AG04449 (cell line): ENCODE results near the gene NPHP4.

Source experiments
- CTCF ChIA-PET: fragments of 350-600 bp; formaldehyde crosslinking; extraction: SDS; loops from one replicate; lab custom pipeline; 2021; ENCODE audit warnings: antibody characterized with exemption; lab: Yijun Ruan, JAX
- POLR2A ChIA-PET: fragments of 400-600, 350-600 bp; formaldehyde crosslinking; extraction: SDS; loops from one replicate; lab custom pipeline; 2020; ENCODE audit warnings: antibody characterized with exemption, inconsistent platforms; lab: Yijun Ruan, JAX
- DNase-seq: peaks from one replicate; pipeline ENCODE4 v3.0.0-alpha.2; 2010; ENCODE audit warnings: low read depth, low spot score
- H3K4me3 ChIP-seq: 2 replicates; pipeline ENCODE4 v1.5.1; 2011; ENCODE audit warnings: low read depth, mild to moderate bottlenecking, control low read depth, low read length
- TF ChIP-seq, protein P1 (sequence below): IDR thresholded peaks from one replicate; pipeline ENCODE4 v1.5.1; 2011; ENCODE audit warnings: mild to moderate bottlenecking, moderate library complexity, low read length, control low read depth, inconsistent platforms; ENCODE audit not compliant: insufficient read depth; ENCODE audit errors: missing control alignments

Gene NPHP4

DNA sequence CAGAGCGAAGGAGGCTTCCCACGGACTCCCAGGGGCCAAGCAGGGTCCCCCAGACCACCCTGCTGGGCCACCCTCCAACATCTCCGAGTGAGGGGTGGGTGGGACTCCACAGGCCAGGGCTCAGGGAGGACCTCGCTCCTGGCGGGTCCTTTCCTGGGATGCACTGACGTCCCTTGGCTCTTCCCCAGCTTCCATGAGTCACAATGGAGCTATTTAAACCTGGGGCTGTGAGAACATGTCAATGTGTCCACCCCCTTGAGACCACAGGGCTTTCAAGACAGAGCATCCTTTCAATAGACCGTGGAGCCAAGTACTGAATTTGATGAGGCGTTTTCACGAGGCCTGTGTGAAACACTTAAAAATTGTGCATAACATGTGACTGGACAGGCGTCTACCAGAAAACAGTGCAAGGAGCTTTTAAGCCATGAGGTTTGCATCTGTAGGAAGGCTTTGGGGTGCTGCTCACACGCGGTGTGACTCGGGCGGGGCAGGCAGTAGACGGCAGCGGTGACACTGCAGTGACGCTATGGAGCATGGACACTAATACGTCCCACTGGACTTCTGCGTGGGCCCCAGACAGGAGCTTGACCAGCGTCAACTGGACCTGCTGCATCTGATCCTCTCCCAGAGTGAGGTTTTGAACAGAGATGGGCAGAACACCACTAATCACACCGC, 24.1 kb upstream of the NPHP4 start:
- no peak overlapping the region for H3K4me3 ChIP-seq
- ChIA-PET POLR2A (no interaction called here), CTCF (interaction anchor here (1.3 kb wide), 1 partner anchor 22 kb away, joined by 3 read pairs; no protein-coding TSS in a partner anchor)
- TF ChIP-seq, protein P1, sequence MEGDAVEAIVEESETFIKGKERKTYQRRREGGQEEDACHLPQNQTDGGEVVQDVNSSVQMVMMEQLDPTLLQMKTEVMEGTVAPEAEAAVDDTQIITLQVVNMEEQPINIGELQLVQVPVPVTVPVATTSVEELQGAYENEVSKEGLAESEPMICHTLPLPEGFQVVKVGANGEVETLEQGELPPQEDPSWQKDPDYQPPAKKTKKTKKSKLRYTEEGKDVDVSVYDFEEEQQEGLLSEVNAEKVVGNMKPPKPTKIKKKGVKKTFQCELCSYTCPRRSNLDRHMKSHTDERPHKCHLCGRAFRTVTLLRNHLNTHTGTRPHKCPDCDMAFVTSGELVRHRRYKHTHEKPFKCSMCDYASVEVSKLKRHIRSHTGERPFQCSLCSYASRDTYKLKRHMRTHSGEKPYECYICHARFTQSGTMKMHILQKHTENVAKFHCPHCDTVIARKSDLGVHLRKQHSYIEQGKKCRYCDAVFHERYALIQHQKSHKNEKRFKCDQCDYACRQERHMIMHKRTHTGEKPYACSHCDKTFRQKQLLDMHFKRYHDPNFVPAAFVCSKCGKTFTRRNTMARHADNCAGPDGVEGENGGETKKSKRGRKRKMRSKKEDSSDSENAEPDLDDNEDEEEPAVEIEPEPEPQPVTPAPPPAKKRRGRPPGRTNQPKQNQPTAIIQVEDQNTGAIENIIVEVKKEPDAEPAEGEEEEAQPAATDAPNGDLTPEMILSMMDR, result no peak
- no peak for DNase-seq

DNA sequence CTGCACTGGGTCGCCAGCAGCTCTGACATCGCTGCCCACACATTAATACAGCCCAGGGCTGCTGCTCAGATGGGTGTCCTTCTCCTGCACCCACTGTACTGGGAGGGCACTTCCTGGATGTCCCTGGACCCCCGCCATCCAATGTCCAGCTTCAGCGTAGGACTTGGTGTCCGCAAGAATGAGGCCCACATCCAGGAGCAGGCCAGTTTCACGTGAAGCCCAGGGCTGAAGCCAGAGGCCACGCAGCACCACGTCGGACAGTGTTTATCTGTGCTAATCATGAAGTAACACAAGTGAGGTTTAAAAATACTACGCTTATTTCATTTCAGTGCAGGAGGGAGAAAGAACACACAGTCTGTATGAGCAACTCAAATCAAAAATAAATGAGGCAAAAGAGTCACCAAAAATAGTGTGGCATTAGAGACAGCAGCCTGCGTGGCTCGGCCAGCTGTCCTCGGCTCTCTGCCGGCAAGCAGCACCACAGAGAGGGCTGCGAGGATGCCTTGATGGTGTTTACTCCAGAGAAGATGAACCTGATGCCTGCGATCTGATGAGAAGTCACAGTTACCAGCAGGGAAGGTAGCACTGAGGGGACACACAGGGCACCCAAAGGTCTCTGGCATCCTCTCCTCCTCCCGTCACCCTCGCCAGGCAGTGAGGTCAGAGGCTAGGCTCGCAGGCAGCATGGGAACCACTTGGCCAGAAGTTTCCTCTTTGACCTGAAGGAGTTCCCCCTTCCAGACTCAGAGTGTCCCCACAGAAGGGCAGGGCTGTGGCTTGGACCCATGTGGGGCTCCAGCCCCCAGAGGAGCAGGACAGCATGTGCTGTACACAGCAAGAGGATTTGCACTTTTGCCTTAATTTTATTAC, 22.1 kb upstream of the NPHP4 start:
- no peak overlapping the region for H3K4me3 ChIP-seq
- no peak for DNase-seq
- TF ChIP-seq, protein P1, result no peak
- POLR2A ChIA-PET, result no interaction called here
- CTCF ChIA-PET, result no interaction called here

DNA sequence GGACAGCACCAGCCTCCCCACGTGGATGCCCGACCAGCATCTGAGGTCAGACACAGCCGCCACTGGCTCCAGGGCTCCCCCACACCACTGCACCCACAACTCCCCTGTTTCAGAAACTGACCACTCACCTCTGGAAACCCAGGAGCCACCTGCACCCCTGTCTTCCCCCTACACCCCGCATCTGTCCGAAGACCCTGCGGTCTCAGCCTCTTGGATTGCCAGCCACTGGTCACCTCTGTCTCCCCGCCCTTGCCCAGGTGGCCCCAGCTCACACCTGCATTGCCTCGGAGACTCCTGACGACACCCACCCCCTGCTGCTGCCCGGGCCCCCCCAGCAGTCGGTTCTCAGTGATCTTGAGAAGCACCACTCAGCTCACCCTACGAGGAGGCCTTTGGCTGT, 21.3 kb upstream of the NPHP4 start:
- ChIA-PET POLR2A (no interaction called here), CTCF (no interaction called here)
- TF ChIP-seq, protein P1, result no peak
- no peak overlapping the region for H3K4me3 ChIP-seq
- no peak for DNase-seq

DNA sequence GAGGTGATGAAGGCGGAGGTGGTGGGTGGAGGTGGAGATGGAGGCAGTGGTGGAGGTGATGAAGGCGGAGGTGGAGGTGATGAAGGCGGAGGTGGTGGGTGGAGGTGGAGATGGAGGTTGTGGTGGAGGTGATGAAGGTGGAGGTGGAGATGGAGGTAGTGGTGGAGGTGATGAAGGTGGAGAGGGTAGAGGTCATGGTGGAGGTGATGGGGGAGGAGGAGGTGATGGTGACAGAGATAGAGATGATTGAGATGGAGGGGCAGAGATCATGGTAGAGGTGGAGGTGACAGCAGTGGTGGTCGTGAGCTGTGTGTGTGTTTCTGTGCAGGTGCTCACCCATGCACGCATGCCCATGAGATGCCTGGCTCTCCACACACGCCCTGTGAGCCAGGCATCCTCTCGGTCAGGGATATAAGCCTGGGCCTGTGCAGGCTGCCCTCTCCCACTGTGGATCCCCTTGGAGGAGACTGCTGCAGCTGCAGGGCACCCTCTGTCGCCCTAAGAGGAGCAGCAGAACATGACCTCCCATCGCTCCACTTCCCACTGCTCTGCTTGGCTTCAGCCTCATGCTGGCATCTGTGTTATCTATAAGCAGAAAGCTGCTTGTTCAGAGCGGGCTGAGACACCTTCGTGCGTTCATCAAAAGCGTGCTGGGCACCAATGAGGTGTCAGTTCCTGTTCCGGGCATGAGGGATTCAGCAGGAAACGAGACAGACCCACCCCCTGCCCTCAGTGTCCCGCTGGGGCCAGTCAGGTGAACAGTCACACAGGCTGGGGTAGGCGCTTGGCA, 20.5 kb upstream of the NPHP4 start:
- no peak overlapping the region for H3K4me3 ChIP-seq
- ChIA-PET CTCF (no interaction called here), POLR2A (no interaction called here)
- DNase-seq, result no peak
- TF ChIP-seq, protein P1, result no peak

DNA sequence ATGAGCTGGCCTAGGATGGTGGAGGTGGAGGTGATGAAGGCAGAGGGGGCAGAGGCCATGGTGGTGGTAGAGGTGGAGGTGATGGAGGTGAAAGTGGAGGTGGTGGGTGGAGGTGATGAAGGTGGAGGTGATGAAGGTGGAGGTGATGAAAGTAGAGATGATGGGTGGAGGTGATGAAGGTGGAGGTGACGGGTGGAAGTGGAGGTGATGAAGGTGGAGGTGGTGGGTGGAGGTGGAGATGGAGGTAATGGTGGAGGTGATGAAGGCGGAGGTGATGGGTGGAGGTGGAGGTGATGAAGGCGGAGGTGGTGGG, 19.7 kb upstream of the NPHP4 start:
- TF ChIP-seq, protein P1, result no peak
- no peak overlapping the region for H3K4me3 ChIP-seq
- DNase-seq, result no peak
- ChIA-PET POLR2A (no interaction called here), CTCF (no interaction called here)
